HEK293 (cell line): ENCODE data around the gene SLC9A9.

Experiments
- CTCF ChIA-PET: fragments of 350-600 bp; formaldehyde crosslinking; extraction: SDS; loops from one replicate; lab custom pipeline; 2021; ENCODE audit warnings: antibody characterized with exemption; lab: Yijun Ruan, JAX
- POLR2A ChIA-PET: fragments of 300-600 bp; formaldehyde crosslinking; extraction: SDS; loops from one replicate; lab custom pipeline; 2020; ENCODE audit warnings: antibody characterized with exemption, inconsistent platforms; lab: Yijun Ruan, JAX
- H3K27ac ChIP-seq: fragments of 200-500 bp; sonication (Bioruptor generic); 2 replicates; pipeline ENCODE4 v1.5.1; 2014; ENCODE audit warnings: low read depth, low read length, control low read depth, inconsistent platforms; ENCODE audit errors: extremely low read depth
- H3K36me3 ChIP-seq, 2 experiments: fragments of 200-500 bp in 1 of 2; sonication (Bioruptor generic) in 1 of 2; 1 replicate in 1 of 2; 2 replicates in 1 of 2; pipeline ENCODE4 v1.5.1; 2014 to 2017; ENCODE audit warnings: inconsistent platforms in 2 of 2, low read length in 2 of 2; ENCODE audit not compliant: control insufficient read depth in 2 of 2, insufficient read depth in 1 of 2
- H3K4me1 ChIP-seq: fragments of 200-500 bp; sonication (Bioruptor generic); 2 replicates; pipeline ENCODE4 v1.5.1; 2014; ENCODE audit warnings: mild to moderate bottlenecking, low read length, inconsistent platforms; ENCODE audit not compliant: control insufficient read depth, insufficient read depth
- H3K4me3 ChIP-seq: 2 replicates; pipeline ENCODE4 v1.5.1; 2011; ENCODE audit warnings: low read depth, mild to moderate bottlenecking, control low read depth, low read length, moderate library complexity
- H3K9me3 ChIP-seq: fragments of 200-500 bp; sonication (Bioruptor generic); 2 replicates; pipeline ENCODE4 v1.5.1; 2014; ENCODE audit warnings: low read depth, low read length, inconsistent platforms; ENCODE audit not compliant: control insufficient read depth, insufficient read depth
- IKZF3 ChIP-seq: fragments of 450-650 bp; IDR thresholded peaks from 2 replicates; pipeline ENCODE4 v1.5.0; 2018; ENCODE audit warnings: missing biosample characterization, mild to moderate bottlenecking, missing genetic modification characterization, moderate library complexity
- KLF16 ChIP-seq: fragments of 450-650 bp; formaldehyde crosslinking; IDR thresholded peaks from 2 replicates; pipeline ENCODE4 v1.5.1; 2017; ENCODE audit warnings: missing biosample characterization, missing genetic modification characterization
- OSR2 ChIP-seq: fragments of 450-650 bp; formaldehyde crosslinking; IDR thresholded peaks from 2 replicates; pipeline ENCODE4 v1.5.1; 2016; ENCODE audit warnings: missing biosample characterization, missing genetic modification characterization
- PATZ1 ChIP-seq: fragments of 450-650 bp; formaldehyde crosslinking; IDR thresholded peaks from 2 replicates; pipeline ENCODE4 v1.5.1; 2016; ENCODE audit warnings: missing biosample characterization, missing genetic modification characterization
- SCRT1 ChIP-seq: fragments of 450-650 bp; formaldehyde crosslinking; IDR thresholded peaks from 2 replicates; pipeline ENCODE4 v1.5.1; 2016; ENCODE audit warnings: missing biosample characterization, missing genetic modification characterization, borderline replicate concordance
- SCRT2 ChIP-seq: fragments of 450-650 bp; formaldehyde crosslinking; IDR thresholded peaks from 2 replicates; pipeline ENCODE4 v1.5.1; 2016; ENCODE audit warnings: missing biosample characterization, missing genetic modification characterization
- SP7 ChIP-seq: fragments of 450-650 bp; formaldehyde crosslinking; IDR thresholded peaks from 2 replicates; pipeline ENCODE4 v1.5.1; 2016; ENCODE audit warnings: missing biosample characterization, missing genetic modification characterization
- YY2 ChIP-seq: fragments of 450-650 bp; formaldehyde crosslinking; IDR thresholded peaks from 2 replicates; pipeline ENCODE4 v1.5.1; 2016; ENCODE audit warnings: missing biosample characterization, missing genetic modification characterization
- ZEB2 ChIP-seq: fragments of 450-650 bp; formaldehyde crosslinking; IDR thresholded peaks from 2 replicates; pipeline ENCODE4 v1.5.1; 2016; ENCODE audit warnings: missing biosample characterization, missing genetic modification characterization
- ZFHX2 ChIP-seq: fragments of 450-650 bp; formaldehyde crosslinking; conservative IDR thresholded peaks from 2 replicates; pipeline ENCODE4 v1.5.1; 2016; ENCODE audit warnings: missing biosample characterization, missing genetic modification characterization
- ZFP41 ChIP-seq: fragments of 450-650 bp; formaldehyde crosslinking; IDR thresholded peaks from 2 replicates; pipeline ENCODE4 v1.5.1; 2016; ENCODE audit warnings: missing biosample characterization, missing genetic modification characterization, borderline replicate concordance
- ZIC2 ChIP-seq: fragments of 450-650 bp; formaldehyde crosslinking; IDR thresholded peaks from 2 replicates; pipeline ENCODE4 v1.5.1; 2016; ENCODE audit warnings: missing biosample characterization, missing genetic modification characterization
- ZNF133 ChIP-seq: fragments of 450-650 bp; formaldehyde crosslinking; IDR thresholded peaks from 2 replicates; pipeline ENCODE4 v1.5.1; 2016; ENCODE audit warnings: missing biosample characterization, missing genetic modification characterization
- ZNF350 ChIP-seq: fragments of 450-650 bp; formaldehyde crosslinking; IDR thresholded peaks from 2 replicates; pipeline ENCODE4 v1.5.0; 2017; ENCODE audit warnings: missing biosample characterization, mild to moderate bottlenecking, missing genetic modification characterization
- ZNF391 ChIP-seq: fragments of 450-650 bp; formaldehyde crosslinking; IDR thresholded peaks from 2 replicates; pipeline ENCODE4 v1.5.1; 2016; ENCODE audit warnings: low read depth, missing biosample characterization, missing genetic modification characterization, borderline replicate concordance
- ZNF404 ChIP-seq: fragments of 450-650 bp; formaldehyde crosslinking; IDR thresholded peaks from 2 replicates; pipeline ENCODE4 v1.5.1; 2017; ENCODE audit warnings: missing biosample characterization, missing genetic modification characterization
- ZNF426 ChIP-seq: fragments of 450-650 bp; formaldehyde crosslinking; IDR thresholded peaks from 2 replicates; pipeline ENCODE4 v1.5.1; 2017; ENCODE audit warnings: missing biosample characterization, missing genetic modification characterization, mild to moderate bottlenecking, inconsistent platforms, moderate library complexity
- ZNF433 ChIP-seq: fragments of 450-650 bp; formaldehyde crosslinking; IDR thresholded peaks from 2 replicates; pipeline ENCODE4 v1.5.1; 2016; ENCODE audit warnings: missing biosample characterization, missing genetic modification characterization, low read depth
- ZNF530 ChIP-seq: fragments of 450-650 bp; formaldehyde crosslinking; IDR thresholded peaks from 2 replicates; pipeline ENCODE4 v1.5.1; 2016; ENCODE audit warnings: low read depth, missing biosample characterization, missing genetic modification characterization
- ZNF561 ChIP-seq: fragments of 450-650 bp; IDR thresholded peaks from 2 replicates; pipeline ENCODE4 v1.5.1; 2018; ENCODE audit warnings: missing biosample characterization, missing genetic modification characterization, borderline replicate concordance
- ZNF629 ChIP-seq: fragments of 450-650 bp; formaldehyde crosslinking; IDR thresholded peaks from 2 replicates; pipeline ENCODE4 v1.5.1; 2017; ENCODE audit warnings: missing biosample characterization, missing genetic modification characterization
- ZNF670 ChIP-seq: fragments of 450-650 bp; formaldehyde crosslinking; IDR thresholded peaks from 2 replicates; pipeline ENCODE4 v1.5.1; 2016; ENCODE audit warnings: missing biosample characterization, missing genetic modification characterization, low read depth
- ZNF76 ChIP-seq: fragments of 450-650 bp; formaldehyde crosslinking; IDR thresholded peaks from 2 replicates; pipeline ENCODE4; 2016; ENCODE audit warnings: low read depth, missing biosample characterization, missing genetic modification characterization, borderline replicate concordance
- ZSCAN23 ChIP-seq: fragments of 450-650 bp; formaldehyde crosslinking; IDR thresholded peaks from 2 replicates; pipeline ENCODE4 v1.5.1; 2016; ENCODE audit warnings: missing biosample characterization, missing genetic modification characterization
- TF ChIP-seq, protein P1 (sequence below): fragments of 450-650 bp; formaldehyde crosslinking; IDR thresholded peaks from 2 replicates; pipeline ENCODE4 v1.5.1; 2016; ENCODE audit warnings: missing biosample characterization, missing genetic modification characterization
- TF ChIP-seq, protein P2 (sequence below): fragments of 450-650 bp; formaldehyde crosslinking; IDR thresholded peaks from 2 replicates; pipeline ENCODE4 v1.5.1; 2016; ENCODE audit warnings: missing biosample characterization, missing genetic modification characterization

Gene SLC9A9

GRCh38 chr3:143840636-143841035 lies 7.6 kb downstream of the SLC9A9 start:
- no peak for TF ChIP-seq ZIC2
- TF ChIP-seq ZNF433: no peak
- no peak for TF ChIP-seq ZSCAN23
- TF ChIP-seq ZFHX2 (tag by site-specific recombination): no peak
- ChIA-PET POLR2A (no interaction called here), CTCF (no interaction called here)
- H3K4me3 ChIP-seq: no peak overlapping the region
- no peaks in the 10 kb centered on the region for H3K4me1 ChIP-seq
- no peak overlapping the region for H3K27ac ChIP-seq
- H3K9me3 ChIP-seq: no peaks in the 10 kb centered on the region
- no peaks in the 10 kb centered on the region for H3K36me3 ChIP-seq

GRCh38 chr3:143839980-143840379 lies 8.3 kb downstream of the SLC9A9 start:
- POLR2A ChIA-PET: no interaction called here
- CTCF ChIA-PET: no interaction called here
- Histone ChIP-seq H3K36me3 (no peaks in the 10 kb centered on the region), H3K27ac (no peak overlapping the region), H3K4me3 (no peak overlapping the region), H3K4me1 (no peaks in the 10 kb centered on the region), H3K9me3 (no peaks in the 10 kb centered on the region)
- TF ChIP-seq ZNF391 (tag by site-specific recombination) (no peak), SP7 (no peak), ZNF426 (tag by site-specific recombination) (no peak), IKZF3 (tag by site-specific recombination) (no peak), ZNF133 (tag by site-specific recombination) (no peak), PATZ1 (no peak), ZNF629 (tag by site-specific recombination) (no peak)

DNA sequence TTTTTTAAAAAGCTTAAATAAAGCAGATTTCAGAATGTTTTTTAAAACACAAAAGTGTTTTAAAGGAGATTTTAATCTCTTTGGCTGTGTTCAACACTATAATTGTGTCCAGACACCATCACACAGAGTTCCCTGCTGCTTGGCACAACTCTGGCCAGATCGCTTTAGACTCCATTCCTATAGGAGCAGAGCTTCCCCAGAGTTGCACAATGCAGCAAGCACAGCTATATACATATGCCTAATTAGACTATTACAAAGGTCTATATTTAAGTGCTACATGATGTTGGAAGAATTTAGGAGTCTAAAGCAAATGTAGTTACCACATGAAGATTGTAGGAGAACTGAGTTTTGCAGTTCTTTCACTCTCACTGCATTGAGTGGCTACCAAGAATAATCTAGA lies 11.2 kb downstream of the SLC9A9 start:
- no peaks in the 10 kb centered on the region for H3K9me3 ChIP-seq
- no peak overlapping the region for H3K4me3 ChIP-seq
- POLR2A ChIA-PET: no interaction called here
- CTCF ChIA-PET: no interaction called here
- H3K4me1 ChIP-seq: no peaks in the 10 kb centered on the region
- H3K27ac ChIP-seq: no peak overlapping the region
- no peak for TF ChIP-seq SCRT1 (tag by site-specific recombination)
- H3K36me3 ChIP-seq: no peaks in the 10 kb centered on the region

GRCh38 chr3:143835312-143835711 lies 13.0 kb downstream of the SLC9A9 start:
- ChIA-PET CTCF (no interaction called here), POLR2A (no interaction called here)
- no peak for TF ChIP-seq SCRT2
- TF ChIP-seq, protein P1, sequence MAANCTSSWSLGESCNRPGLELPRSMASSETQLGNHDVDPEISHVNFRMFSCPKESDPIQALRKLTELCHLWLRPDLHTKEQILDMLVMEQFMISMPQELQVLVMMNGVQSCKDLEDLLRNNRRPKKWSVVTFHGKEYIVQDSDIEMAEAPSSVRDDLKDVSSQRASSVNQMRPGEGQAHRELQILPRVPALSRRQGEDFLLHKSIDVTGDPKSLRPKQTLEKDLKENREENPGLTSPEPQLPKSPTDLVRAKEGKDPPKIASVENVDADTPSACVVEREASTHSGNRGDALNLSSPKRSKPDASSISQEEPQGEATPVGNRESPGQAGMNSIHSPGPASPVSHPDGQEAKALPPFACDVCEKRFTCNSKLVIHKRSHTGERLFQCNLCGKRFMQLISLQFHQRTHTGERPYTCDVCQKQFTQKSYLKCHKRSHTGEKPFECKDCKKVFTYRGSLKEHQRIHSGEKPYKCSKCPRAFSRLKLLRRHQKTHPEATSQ (tag by site-specific recombination): no peak
- no peak for TF ChIP-seq ZNF530 (tag by site-specific recombination)
- TF ChIP-seq YY2 (tag by site-specific recombination): no peak
- no peak for TF ChIP-seq OSR2 (tag by site-specific recombination)
- no peak for TF ChIP-seq KLF16 (tag by site-specific recombination)
- no peak for TF ChIP-seq ZFP41 (tag by site-specific recombination)
- TF ChIP-seq ZNF670 (tag by site-specific recombination): no peak
- no peak for TF ChIP-seq ZNF561 (tag by site-specific recombination)
- TF ChIP-seq ZEB2 (tag by site-specific recombination): no peak
- no peak for TF ChIP-seq ZNF404
- TF ChIP-seq ZNF350: no peak
- no peak for TF ChIP-seq ZNF76 (tag by site-specific recombination)
- TF ChIP-seq, protein P2, sequence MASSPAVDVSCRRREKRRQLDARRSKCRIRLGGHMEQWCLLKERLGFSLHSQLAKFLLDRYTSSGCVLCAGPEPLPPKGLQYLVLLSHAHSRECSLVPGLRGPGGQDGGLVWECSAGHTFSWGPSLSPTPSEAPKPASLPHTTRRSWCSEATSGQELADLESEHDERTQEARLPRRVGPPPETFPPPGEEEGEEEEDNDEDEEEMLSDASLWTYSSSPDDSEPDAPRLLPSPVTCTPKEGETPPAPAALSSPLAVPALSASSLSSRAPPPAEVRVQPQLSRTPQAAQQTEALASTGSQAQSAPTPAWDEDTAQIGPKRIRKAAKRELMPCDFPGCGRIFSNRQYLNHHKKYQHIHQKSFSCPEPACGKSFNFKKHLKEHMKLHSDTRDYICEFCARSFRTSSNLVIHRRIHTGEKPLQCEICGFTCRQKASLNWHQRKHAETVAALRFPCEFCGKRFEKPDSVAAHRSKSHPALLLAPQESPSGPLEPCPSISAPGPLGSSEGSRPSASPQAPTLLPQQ (tag by site-specific recombination): no peak
- Histone ChIP-seq H3K27ac (no peak overlapping the region), H3K9me3 (no peaks in the 10 kb centered on the region), H3K4me3 (no peak overlapping the region), H3K36me3 (no peaks in the 10 kb centered on the region), H3K4me1 (no peaks in the 10 kb centered on the region)
